SH-SY5Y (cell line): Measurements from ENCODE around the gene ZNRF3.

ENCODE experiments used
- GATA2 ChIP-seq: IDR thresholded peaks from 2 replicates; pipeline ENCODE4 v1.6.1; 2011; ENCODE audit warnings: mild to moderate bottlenecking, low read depth, low read length
- GATA3 ChIP-seq: IDR thresholded peaks from 2 replicates; pipeline ENCODE4 v1.6.1; 2011; ENCODE audit warnings: low read depth, mild to moderate bottlenecking, low read length, moderate library complexity

The ZNRF3 gene

DNA sequence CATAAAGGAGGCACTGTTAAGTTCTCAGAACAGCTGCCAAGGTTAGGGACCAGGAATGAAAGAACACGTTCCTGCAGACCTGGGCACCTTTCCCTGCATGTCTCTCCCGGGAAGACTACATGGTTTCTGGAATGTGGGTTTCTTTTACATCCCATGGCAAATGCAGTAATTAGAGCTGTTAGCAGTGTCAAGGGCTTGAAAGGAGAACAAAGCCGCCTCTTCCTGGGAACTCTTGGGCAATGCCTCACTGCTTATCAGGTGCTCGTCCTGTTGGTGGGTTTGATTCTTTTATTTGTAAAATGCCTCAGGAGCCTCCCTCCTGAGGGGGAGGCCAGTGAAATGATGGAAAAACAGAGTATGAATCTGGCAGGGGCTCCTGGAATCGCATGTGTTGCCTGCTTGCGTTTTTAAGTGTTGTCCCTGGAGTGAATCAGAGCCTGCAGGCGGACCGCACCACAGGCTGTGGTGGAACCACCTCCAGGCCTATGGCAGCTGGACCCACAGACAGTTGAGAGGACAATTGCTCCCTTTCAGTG lies 179.0 kb downstream of the ZNRF3 start:
- TF ChIP-seq GATA3, result no peak
- TF ChIP-seq GATA2, result no peak

DNA sequence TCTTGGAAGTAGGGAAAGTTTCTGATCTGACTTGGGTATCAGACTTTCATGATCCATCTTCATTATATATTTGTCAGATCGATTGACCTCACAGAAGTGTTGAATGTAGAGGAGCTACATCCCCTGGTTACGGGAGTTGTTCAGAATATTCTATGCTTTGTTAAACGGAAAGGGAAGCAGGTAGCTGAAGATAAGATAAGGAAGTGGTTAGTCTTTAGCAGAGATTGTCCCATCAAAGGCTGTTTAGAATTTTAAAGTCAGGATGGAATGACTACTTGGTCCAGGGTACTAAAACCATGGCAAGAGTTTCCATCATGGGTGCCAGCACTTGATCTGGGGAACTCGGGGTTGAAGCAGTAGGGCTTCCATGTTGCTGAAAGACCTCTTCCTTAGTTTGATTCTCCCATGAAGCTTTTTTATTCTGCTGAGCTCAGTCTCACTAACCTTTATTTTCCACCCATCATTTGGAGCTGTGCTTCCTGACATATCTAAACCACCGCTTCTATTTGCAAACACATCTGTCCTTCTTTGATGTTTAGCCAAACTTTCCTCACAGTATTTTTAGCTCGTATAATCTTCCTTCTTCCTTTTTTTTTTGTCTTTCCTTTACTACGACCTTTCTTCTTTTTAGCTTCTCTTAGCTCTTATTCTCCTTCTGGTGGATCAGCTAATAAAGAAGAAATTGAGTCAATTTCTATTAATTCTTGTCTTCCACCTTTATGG lies 182.3 kb downstream of the ZNRF3 start:
- no peak for TF ChIP-seq GATA3

DNA sequence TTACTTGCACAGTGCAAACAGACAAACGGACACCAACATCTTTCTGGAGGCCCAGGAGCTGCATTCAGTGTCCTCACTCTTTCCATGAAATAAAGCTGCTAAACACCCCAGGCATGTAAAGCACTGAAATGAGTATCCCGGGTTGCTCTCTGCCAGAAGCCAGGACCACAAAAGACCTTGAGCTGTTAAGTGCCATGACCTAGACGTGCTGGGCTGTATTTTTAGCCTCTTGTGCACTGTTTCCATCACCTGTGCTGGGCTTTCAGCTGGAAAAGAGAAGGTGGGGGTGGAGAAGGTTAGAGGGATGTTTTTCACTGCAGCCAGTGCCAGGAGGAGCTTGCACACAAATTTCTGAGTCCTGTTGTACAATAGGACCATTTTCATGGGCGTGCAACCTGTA lies 186.1 kb downstream of the ZNRF3 start:
- TF ChIP-seq GATA3 (no peak), GATA2 (no peak)

DNA sequence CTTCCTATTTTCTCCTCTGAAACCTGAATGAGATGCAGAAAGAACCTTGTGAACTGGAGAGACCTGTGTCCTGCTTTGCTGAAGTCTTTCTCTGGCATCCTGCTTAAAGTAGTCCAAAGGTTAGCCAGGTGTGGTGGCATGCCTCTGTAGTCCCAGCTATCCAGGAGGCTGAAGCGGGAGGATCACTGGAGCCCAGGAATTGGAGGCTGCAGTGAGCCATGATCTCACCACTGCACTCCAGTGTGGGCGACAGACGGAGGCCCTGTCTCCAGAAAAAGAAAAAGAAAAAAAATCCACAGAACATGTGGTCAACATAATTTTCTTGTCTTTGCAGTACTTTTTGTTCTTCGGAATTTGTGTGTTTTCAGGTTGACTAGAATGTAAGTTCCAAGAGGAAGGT lies 187.1 kb downstream of the ZNRF3 start:
- no peak for TF ChIP-seq GATA2
- TF ChIP-seq GATA3, result no peak

DNA sequence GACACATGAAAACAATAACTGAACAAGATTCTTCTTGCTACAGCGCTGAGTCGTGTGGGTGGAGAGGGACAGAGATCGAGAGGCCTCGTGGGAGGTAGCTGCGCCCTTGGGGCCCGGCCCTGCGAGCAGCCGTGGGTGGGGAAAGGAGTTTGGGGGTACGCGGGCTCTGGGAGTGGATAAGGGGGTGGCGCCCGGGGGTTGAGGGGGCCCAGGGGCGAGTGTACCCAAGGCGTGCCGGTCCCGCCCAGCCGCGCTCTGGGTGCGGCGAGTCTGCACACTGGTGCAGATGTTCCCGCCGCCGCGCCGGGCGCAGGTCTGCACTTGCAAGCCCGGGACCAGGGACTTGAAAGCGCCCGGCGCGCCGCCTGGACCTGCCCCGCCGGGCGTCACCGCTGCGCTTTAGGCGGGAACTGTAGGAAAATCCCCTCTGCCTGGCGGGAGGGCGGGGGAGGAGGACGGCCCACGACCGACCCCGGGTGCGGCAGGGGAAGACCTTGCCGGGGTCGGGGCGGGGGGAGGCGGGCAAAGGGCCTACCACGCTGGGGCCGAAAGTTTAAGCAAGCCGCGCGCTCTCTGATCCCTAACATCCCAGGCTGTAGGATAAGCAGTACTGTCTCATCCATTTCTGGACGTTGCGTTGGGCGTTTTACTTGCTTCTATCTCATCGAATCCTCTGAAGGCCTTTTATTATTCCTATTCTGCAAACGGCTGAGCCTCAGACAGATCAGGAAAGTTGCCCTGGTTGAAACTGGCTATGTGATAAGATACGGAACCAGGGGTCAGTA lies 188.1 kb downstream of the ZNRF3 start:
- TF ChIP-seq GATA3, result no peak
- TF ChIP-seq GATA2, result no peak

DNA sequence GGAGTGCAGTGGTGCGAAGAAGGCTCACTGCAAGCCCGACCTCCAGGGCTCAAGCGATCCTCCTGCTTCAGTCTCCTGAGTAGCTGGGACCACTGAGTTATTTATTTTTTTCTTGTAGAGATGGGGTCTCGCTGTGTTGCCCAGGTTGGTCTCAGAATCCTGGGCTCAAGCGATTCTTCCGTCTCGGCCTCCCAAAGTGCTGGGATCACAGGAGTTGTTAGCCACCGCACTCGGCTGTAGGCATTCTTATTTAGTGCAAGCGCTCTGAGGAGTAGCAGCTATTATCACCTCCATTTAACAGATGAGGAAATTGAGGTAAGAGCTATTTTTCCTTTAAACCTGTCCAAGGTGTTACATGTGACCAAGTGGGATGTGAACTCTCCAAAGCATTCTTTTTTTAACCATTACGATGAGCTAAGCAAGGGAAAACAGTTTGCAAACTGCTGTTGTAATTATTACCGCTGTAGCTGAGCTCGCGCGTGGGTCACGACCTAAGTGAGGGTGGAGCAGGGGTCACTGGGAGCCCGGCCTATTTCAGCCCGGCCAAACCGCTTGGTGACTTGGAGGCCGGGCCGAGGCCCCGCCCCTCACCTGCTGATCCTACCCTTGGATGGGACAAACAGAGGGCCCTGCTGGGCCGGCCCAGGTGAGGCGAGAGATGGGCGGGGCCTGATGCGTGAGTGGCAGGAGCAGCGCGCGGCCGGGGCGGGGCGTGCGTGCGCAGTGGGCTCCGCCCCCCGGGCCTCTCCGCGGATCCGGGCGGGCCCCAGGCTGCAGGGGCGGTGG lies 189.0 kb downstream of the ZNRF3 start:
- TF ChIP-seq GATA2, result no peak
- no peak for TF ChIP-seq GATA3

DNA sequence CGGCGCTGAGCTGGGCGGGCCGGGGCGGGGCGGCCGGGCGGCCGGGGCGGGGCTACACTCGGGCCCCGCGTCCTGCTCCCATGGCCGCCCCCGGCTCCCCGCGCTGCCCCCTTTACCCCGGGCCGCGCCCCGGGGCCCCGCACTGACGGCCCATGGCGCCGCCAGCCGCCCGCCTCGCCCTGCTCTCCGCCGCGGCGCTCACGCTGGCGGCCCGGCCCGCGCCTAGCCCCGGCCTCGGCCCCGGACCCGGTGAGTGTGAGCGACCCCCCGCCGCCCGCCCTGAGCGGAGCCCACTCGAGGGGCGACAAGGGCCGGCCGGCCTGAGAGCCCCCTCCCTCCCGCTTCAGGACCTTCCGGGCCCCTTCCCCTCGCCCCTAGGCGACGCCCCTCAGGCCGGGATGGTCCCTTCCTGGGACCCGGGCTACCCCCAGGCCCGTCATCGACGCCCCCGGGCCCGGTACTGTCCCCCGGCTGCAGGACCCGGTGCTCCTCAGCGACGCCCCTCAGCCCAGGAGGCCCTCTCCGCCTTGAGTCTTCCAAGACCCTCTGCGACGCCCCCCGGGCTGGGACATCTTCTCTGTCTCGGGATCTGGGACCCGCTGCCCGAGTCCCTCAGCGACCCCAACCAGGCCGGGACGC lies 189.7 kb downstream of the ZNRF3 start, which contains the start of gene KREMEN1:
KREMEN1 (plus strand) TSS at position 57 of the 639 bp plus-strand sequence; CDS start at position 153, 96 bp downstream.
- TF ChIP-seq GATA2 (no peak), GATA3 (no peak)

DNA sequence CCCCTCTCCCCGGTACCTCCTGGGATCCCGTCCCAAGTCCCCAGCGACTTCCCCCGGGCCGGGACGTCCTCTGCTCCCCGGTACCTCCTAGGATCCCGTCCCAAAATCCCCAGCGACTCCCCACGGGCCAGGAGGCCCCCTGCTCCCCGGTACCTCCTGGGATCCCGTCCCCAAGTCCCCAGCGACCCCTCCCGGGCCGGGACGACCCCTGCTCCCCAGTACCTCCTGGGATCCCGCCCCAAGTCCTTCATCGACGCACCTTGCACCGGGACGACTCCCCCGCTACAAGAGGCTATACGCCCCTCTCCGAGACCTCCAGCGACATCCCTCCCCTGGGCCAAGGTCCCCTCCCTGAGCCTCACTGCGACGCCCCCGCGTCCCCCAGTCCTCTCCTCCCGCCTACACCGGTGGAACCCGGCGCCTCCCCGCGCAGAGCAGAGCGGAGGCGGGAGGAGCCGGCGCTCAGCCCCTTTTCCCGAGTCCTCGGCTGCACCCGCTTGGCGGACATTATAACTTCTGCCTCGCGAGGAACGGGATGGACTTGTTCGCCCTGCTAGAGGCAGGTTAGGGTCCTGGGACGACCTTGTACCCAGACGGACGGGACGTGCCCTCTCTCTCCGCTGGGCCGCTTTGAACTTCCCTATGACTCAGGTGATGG lies 190.4 kb downstream of the ZNRF3 start:
- no peak for TF ChIP-seq GATA2
- TF ChIP-seq GATA3, result no peak

DNA sequence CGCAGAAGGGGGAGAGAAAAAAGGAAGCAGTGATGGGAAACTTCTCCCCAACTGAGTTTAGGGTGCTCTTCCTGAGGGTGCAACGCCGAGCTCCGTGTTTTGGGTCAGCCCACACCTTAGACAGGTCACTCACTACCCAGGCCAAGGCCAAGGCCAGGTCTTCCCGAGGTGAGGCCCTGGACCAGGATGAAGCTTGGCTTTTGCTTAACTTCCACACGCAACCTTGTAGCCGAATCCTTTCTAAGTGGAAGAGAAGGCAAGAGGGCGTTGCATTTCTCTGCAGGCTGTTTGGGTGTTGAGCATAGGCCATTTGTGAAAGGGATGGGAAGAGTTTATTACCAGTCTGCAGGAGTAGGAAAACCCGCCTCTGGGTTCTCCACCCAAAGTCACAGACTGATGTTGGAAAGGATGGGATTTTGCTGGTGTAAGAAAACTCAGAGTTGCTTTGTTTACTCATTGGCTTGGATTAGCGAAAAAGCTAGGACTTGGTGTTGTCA lies 191.0 kb downstream of the ZNRF3 start:
- TF ChIP-seq GATA3 (no peak), GATA2 (no peak)

DNA sequence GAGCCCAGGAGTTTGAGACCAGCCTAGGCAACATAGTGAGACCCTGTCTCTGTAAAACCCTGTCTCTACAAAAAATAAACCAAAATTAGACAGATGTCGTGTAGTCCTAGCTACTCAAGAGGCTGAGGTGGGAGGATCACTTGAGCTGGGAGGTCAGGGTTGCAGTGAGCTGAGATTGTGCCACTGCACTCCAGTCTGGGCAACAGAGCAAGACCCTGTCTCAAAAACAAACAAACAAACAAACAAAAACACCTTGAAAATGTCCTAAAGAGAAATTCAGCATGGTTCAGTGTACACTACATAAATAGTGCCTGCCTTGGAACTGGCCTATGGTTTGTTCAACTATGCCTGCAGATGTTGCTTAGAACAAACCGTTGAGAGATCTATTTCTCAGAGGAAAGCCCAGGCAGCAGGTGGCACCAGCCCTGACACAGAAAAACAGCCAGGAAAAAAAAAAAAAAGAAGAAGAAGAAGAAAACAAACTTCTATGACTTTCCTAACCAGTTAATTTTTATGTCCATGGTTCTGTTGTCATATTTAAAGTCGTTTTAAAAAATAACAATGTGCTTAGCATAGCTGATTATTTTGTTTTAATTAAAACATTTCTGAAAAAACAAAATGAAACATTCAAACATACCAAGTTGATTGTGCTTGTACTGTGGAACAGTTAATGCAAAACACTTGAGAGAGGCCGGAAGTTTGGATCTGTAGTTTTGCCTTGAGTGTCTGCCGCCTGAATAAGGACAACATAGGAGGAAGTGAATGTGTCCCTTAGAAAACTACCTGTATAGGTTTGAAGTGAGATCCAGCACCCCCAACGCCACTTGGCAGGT lies 194.9 kb downstream of the ZNRF3 start:
- TF ChIP-seq GATA3 (no peak), GATA2 (no peak)

DNA sequence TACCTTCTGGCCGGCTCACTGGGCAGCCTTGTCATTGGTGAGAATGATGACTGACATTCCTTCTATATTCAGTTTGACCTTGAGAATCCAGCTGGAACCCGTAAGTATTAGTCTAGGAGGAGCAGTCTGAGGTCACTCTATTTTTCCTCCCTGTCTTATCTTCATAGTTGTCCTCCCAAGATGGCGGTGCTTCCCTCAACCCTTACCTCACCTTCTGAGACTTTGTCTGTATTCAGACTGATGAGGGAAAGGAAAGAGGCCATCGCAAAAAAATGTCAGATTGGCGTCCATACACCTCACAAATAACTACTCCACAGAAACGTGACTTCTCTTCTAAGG lies 195.5 kb downstream of the ZNRF3 start:
- TF ChIP-seq GATA3 (no peak), GATA2 (no peak)

DNA sequence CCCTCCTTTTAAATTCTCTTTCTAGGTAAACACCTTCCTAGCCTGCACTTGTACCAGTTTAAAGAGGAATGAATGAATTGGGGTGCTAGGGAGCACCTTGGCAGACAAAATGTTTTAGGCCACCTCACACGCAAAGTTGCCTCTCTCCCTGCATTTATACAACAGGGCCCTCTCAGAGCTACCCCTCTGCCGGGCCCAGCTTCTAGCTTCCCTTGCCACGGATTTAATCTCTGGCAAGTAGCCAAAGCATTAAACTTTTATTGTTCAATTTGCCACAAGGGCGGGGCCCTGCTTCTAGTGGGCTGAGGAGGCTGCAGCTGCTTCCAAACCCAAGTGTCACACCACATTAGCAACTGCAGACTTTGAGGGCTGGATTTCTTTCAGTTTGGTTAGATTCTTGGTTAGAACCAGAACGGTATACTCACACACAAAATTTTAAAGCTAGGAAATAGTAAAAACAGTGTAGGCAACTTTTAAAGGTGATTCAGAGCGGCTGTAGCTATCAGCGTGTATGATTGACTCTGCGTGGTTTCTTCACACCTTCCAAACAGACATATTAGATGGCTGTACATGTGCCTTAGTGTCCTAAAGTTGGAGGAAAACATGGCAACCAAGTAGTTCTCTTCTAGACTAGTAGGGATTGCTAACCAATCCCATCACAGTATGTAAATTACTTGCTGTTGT lies 196.0 kb downstream of the ZNRF3 start:
- TF ChIP-seq GATA3 (no peak), GATA2 (no peak)
